Measurements from ENCODE around the gene RSPRY1. TPM values are rescaled to one million over a fixed set of nuclear protein-coding genes. Genes with fewer than 3 reads are reported as not detected.

RSPRY1 gene
- total RNA-seq, 1 experiment from 2014 or later = 24.9 TPM

GRCh38 chr16:57265850-57266530, 79.9 kb downstream of the RSPRY1 start:
- TF ChIP-seq SIN3A (IDR thresholded peaks at IDR 0.05; ENCODE audit: low read depth) (no peak), TCF7L2 (IDR thresholded peaks at IDR 0.05; ENCODE audit: borderline replicate concordance, extremely low read depth, insufficient read depth, insufficient read length) (no peak), SRF (IDR thresholded peaks at IDR 0.05; ENCODE audit: low read depth) (no peak), ZFX (IDR thresholded peaks at IDR 0.05) (no peak), EZH2 (IDR thresholded peaks at IDR 0.05) (no peak), FOSL1 (IDR thresholded peaks at IDR 0.05; ENCODE audit: low read depth) (no peak), EZH2phosphoT487 (IDR thresholded peaks at IDR 0.05; ENCODE audit: borderline replicate concordance) (no peak), CTCF (IDR thresholded peaks at IDR 0.05 in 2 of 3, conservative IDR thresholded peaks at IDR 0.05 in 1 of 3; ENCODE audit: borderline replicate concordance in 1 of 3, insufficient read depth in 1 of 3, low read depth in 2 of 3, low read length in 2 of 3) (no peak), CBX3 (IDR thresholded peaks at IDR 0.05; ENCODE audit: low read depth) (no peak)
- ChIA-PET RAD21 (ENCODE audit: low non-redundant PET in 1 of 2, low total read pairs in 2 of 2, uncharacterized antibody in 2 of 2, unreplicated experiment in 2 of 2) (no interaction called here), CTCF (no interaction called here), POLR2A (no interaction called here)
- no peak overlapping the region for H3K4me3 ChIP-seq (replicated peaks in 1 of 2; ENCODE audit: low read depth in 1 of 2, low read length in 2 of 2)
- DNase-seq (ENCODE audit: low read depth, low spot score) = no peak
- H3K36me3 ChIP-seq (ENCODE audit: control insufficient read depth in 1 of 2, insufficient read depth in 2 of 2, low read length in 2 of 2) = no peaks in the 10 kb centered on the region
- no peak overlapping the region for H3K9ac ChIP-seq (ENCODE audit: low read length)
- no peak overlapping the region for H2AFZ ChIP-seq (ENCODE audit: low read depth, low read length, poor library complexity, severe bottlenecking)
- H3K9me3 ChIP-seq (ENCODE audit: control insufficient read depth in 1 of 2, insufficient read depth in 1 of 2, low read depth in 1 of 2, low read length in 2 of 2) = no peaks in the 10 kb centered on the region
- H3K4me1 ChIP-seq (ENCODE audit: control insufficient read depth in 1 of 2, insufficient read depth in 2 of 2, low read length in 2 of 2) = no peaks in the 10 kb centered on the region; a peak in 2 of 4 replicates
- no peak overlapping the region for H3K4me2 ChIP-seq (ENCODE audit: low read length)
- no peaks in the 10 kb centered on the region for H4K20me1 ChIP-seq (ENCODE audit: insufficient read depth)
- no TSS peak for BruUV-seq (replicated peaks)
- no peak overlapping the region for H3K27ac ChIP-seq (ENCODE audit: low read depth, low read length)
- intact Hi-C loops (cut with micrococcal nuclease) = no loop called here
- H3K27me3 ChIP-seq (ENCODE audit: insufficient read depth, low read length) = no peaks in the 10 kb centered on the region
- no peaks in the 10 kb centered on the region for H3K9me2 ChIP-seq (ENCODE audit: insufficient read depth)
- no peaks in the 10 kb centered on the region for H3K79me2 ChIP-seq (ENCODE audit: insufficient read depth, low read length)
- peak; percentile 57; the same call in 1 of the 2 replicates for ATAC-seq

Data from HCT116 (cell line).